CD4-positive, alpha-beta T cell (primary cell): ENCODE results near the gene NR3C1. TPM values are rescaled to one million over a fixed set of nuclear protein-coding genes. Genes with fewer than 3 reads are reported as not detected.

Experiments used
- ATAC-seq: fragments of 200-7000 bp; cut with Tn5 transposase; one replicate; pipeline ENCODE4 v1.10.0; 2022; ENCODE audit warnings: mild to moderate bottlenecking; ENCODE audit not compliant: poor library complexity
- CTCF ChIA-PET: fragments of 350-600 bp; sonication (Branson Sonifier 250); formaldehyde crosslinking; loops from one replicate; lab custom pipeline; 2021; ENCODE audit warnings: antibody characterized with exemption, inconsistent platforms; lab: Charles Lee
- POLR2A ChIA-PET: fragments of 350-600 bp; sonication (Branson Sonifier 250); formaldehyde crosslinking; loops from one replicate; lab custom pipeline; 2021; ENCODE audit warnings: antibody characterized with exemption, inconsistent platforms; lab: Charles Lee
- DNase-seq, 14 experiments: peaks; one replicate each; pipeline ENCODE4 v3.0.0-alpha.2; 2013 to 2020; ENCODE audit warnings: mixed read lengths in 2 of 14
- H3K27ac ChIP-seq, 2 donors: one replicate each; pipeline versions ENCODE4 v1.5.1 to v1.7.0; 2013; ENCODE audit warnings: low read length in 2 of 2, low read depth in 1 of 2, mild to moderate bottlenecking in 1 of 2
- H3K27me3 ChIP-seq, 2 experiments: 1 replicate in 1 of 2; 2 replicates in 1 of 2; pipeline versions ENCODE4 v1.6.1 to v1.7.0; 2013; ENCODE audit warnings: low read length in 2 of 2, control low read depth in 1 of 2, mild to moderate bottlenecking in 1 of 2, moderate library complexity in 1 of 2; ENCODE audit not compliant: insufficient read depth in 2 of 2, control insufficient read depth in 1 of 2
- H3K36me3 ChIP-seq: one replicate; pipeline ENCODE4 v1.6.1; 2013; ENCODE audit warnings: low read length, control low read depth; ENCODE audit not compliant: insufficient read depth
- H3K4me1 ChIP-seq: one replicate; pipeline ENCODE4 v1.6.1; 2013; ENCODE audit warnings: low read length, control low read depth; ENCODE audit not compliant: insufficient read depth
- H3K4me3 ChIP-seq: one replicate; pipeline ENCODE4 v1.5.1; 2013; ENCODE audit warnings: mild to moderate bottlenecking, low read length, moderate library complexity
- H3K9me3 ChIP-seq, 2 experiments: 1 replicate in 1 of 2; 2 replicates in 1 of 2; pipeline versions ENCODE4 v1.6.1 to v1.7.0; 2013; ENCODE audit warnings: low read length in 2 of 2, mild to moderate bottlenecking in 2 of 2, control low read depth in 1 of 2, moderate library complexity in 1 of 2; ENCODE audit not compliant: control insufficient read depth in 1 of 2, insufficient read depth in 1 of 2
- H3K27ac Mint-ChIP-seq: one replicate; pipeline ENCODE4 v1.8.0; 2020; ENCODE audit warnings: mixed read lengths
- H3K27me3 Mint-ChIP-seq: one replicate; pipeline ENCODE4 v1.8.0; 2021; ENCODE audit warnings: mixed read lengths
- H3K36me3 Mint-ChIP-seq: one replicate; pipeline ENCODE4 v1.8.0; 2021; ENCODE audit warnings: low read depth, mixed read lengths
- H3K4me1 Mint-ChIP-seq: one replicate; pipeline ENCODE4 v1.8.0; 2021; ENCODE audit warnings: low read depth, mixed read lengths
- H3K4me3 Mint-ChIP-seq: one replicate; pipeline ENCODE4 v1.8.0; 2020; ENCODE audit warnings: mild to moderate bottlenecking, mixed read lengths
- H3K9me3 Mint-ChIP-seq: one replicate; pipeline ENCODE4 v1.8.0; 2020; ENCODE audit warnings: mixed read lengths
- intact Hi-C, 2 experiments: fragments of 100-400 bp; cut with DNase I in 1 of 2; cut with micrococcal nuclease in 1 of 2; formaldehyde crosslinking; loops; one replicate each; pipeline versions ENCODE4 v1.15.1 to v1.9.0; 2023 to 2025; cut with DNase I, micrococcal nuclease
- total RNA-seq, 174 experiments: library from RNA in 2 of 174; stranded (reverse) in 2 of 174; gene quantifications; one replicate each; pipeline ENCODE4 v1.2.3 and lab custom pipeline; 2021 to 2026
- TF ChIP-seq, protein P1 (sequence below): fragments of 200-600 bp; IDR thresholded peaks from one replicate; pipeline ENCODE4 v1.8.0; 2022; ENCODE audit warnings: antibody characterized with exemption, mild to moderate bottlenecking

Gene NR3C1
- total RNA-seq, 2 experiments from 2014 or later = 168 to 191 TPM

DNA sequence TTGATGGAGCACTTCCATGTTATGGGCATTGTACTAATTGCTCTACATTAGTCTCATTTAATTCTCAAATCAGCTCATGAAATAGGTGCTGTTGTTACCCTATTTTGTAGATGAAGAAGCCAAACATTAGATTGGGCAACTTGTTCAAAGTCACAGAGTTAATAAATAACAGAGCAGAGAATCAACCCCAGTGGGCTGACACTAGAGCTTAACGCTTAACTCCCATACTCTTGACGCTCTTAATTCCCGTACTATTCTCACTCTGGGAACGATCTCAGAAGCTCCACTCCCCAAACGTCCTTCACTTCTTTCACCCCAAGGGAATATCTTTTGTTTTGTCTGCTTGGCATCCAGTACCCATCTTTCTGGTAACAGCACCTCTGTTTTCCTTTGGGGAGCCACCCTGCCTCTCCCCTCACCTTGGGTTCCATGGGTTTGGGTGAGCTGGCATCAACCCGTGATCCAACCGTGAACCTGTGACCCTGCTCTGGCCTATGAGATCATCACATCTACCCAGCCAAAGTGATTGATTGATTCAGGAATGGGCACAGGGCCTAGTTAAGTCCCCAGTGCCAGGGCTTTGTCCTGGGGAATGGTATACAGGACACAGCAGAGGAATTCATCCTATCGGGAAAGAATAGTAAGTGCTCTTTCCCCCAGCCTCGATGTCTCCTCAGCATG lies 169.2 kb downstream of the NR3C1 start:
- ChIA-PET CTCF (no interaction called here), POLR2A (no interaction called here)
- TF ChIP-seq, protein P1, sequence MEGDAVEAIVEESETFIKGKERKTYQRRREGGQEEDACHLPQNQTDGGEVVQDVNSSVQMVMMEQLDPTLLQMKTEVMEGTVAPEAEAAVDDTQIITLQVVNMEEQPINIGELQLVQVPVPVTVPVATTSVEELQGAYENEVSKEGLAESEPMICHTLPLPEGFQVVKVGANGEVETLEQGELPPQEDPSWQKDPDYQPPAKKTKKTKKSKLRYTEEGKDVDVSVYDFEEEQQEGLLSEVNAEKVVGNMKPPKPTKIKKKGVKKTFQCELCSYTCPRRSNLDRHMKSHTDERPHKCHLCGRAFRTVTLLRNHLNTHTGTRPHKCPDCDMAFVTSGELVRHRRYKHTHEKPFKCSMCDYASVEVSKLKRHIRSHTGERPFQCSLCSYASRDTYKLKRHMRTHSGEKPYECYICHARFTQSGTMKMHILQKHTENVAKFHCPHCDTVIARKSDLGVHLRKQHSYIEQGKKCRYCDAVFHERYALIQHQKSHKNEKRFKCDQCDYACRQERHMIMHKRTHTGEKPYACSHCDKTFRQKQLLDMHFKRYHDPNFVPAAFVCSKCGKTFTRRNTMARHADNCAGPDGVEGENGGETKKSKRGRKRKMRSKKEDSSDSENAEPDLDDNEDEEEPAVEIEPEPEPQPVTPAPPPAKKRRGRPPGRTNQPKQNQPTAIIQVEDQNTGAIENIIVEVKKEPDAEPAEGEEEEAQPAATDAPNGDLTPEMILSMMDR = no peak
- Histone ChIP-seq H3K36me3 (no peaks in the 10 kb centered on the region), H3K4me3 (no peak overlapping the region), H3K9me3 (no peaks in the 10 kb centered on the region), H3K4me1 (peaks cover 13% of the 10 kb centered on the region), H3K27me3 (no peaks in the 10 kb centered on the region), H3K27ac (no peak overlapping the region)
- intact Hi-C loops = loop anchor here in 1 of 2 experiments (10.0 kb wide), 1 partner anchor 960 kb away; no protein-coding TSS in a partner anchor
- ATAC-seq (no peak), DNase-seq (no peak)
- H3K9me3 Mint-ChIP-seq = no peaks in the 10 kb centered on the region
- peaks cover 19% of the 10 kb centered on the region for H3K4me1 Mint-ChIP-seq
- no peaks in the 10 kb centered on the region for H3K36me3 Mint-ChIP-seq
- H3K27me3 Mint-ChIP-seq = no peaks in the 10 kb centered on the region
- H3K27ac Mint-ChIP-seq = no peak overlapping the region
- H3K4me3 Mint-ChIP-seq = no peak overlapping the region

DNA sequence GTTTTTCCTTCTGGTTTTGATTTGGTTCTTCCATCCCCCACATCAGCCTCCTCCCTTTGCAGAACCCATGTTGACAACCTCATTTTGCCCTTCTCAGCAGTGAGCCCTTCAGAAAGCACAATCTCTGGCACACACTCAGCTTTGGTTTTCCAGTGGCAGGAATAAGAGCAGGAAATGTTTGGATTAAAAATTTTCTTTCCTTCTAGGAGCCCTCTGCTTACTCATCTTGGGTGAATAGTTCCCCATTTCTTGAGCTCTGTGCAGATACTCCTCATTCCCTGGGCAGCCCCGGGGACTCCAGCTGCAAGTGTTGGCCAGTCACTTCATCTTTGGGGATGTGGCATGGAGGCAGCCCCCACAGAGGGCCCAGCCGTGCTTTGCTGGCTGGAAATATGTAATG lies 170.5 kb downstream of the NR3C1 start:
- Histone ChIP-seq H3K27me3 (no peaks in the 10 kb centered on the region), H3K9me3 (no peaks in the 10 kb centered on the region), H3K4me1 (peaks cover 18% of the 10 kb centered on the region), H3K4me3 (no peak overlapping the region), H3K36me3 (no peaks in the 10 kb centered on the region), H3K27ac (no peak overlapping the region)
- H3K27ac Mint-ChIP-seq = no peak overlapping the region
- H3K4me3 Mint-ChIP-seq = no peak overlapping the region
- ATAC-seq (no peak), DNase-seq (no peak)
- POLR2A ChIA-PET = no interaction called here
- no peaks in the 10 kb centered on the region for H3K36me3 Mint-ChIP-seq
- intact Hi-C loops = loop anchor here in 1 of 2 experiments (10.0 kb wide), 1 partner anchor 962 kb away; no protein-coding TSS in a partner anchor
- H3K4me1 Mint-ChIP-seq = peaks cover 30% of the 10 kb centered on the region
- TF ChIP-seq, protein P1 = no peak
- no peaks in the 10 kb centered on the region for H3K9me3 Mint-ChIP-seq
- CTCF ChIA-PET = interaction anchor here (0.7 kb wide), 1 partner anchor 23 kb away, joined by 3 read pairs; no protein-coding TSS in a partner anchor
- H3K27me3 Mint-ChIP-seq = no peaks in the 10 kb centered on the region

DNA sequence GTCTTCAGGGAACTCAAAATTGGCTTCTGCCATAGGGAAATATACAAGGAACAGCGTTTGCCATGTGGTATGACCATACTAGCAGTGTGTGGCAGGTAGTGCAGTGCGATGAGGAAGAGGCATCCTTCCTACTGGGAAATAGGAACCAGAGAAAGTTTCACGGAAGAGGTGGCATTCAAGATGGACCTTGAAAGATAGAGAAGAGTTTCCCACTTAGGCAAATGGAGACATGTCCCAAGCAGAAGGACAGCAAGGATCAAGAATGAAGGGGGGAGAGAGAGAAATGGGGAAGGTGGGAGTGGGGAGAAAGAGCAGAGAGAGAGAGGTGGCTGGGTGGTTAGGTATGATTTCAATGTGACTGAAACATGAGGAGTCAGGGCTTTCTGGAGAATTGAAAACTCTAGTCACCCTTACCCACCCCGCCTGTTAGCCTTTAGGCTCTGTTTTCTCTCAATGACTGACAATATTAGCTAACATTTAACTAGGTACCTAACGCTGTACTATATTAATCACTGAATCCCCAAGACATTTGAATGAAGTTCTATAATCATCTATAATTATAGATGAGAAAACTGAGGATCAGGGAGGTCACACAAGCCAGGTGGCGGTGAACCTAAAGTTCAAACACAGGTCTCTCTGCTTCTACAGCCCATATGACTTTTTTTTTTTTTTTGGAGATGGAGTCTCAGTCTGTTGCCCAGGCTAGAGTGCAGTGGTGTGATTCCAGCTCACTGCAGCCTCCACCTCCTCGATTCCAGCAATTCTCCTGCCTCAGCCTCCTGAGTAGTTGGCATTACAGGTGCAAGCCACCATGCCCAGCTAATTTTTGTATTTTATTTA lies 171.3 kb downstream of the NR3C1 start:
- H3K27ac Mint-ChIP-seq = no peak overlapping the region
- Histone ChIP-seq H3K4me3 (no peak overlapping the region), H3K4me1 (peaks cover 18% of the 10 kb centered on the region), H3K36me3 (no peaks in the 10 kb centered on the region), H3K27me3 (no peaks in the 10 kb centered on the region), H3K9me3 (no peaks in the 10 kb centered on the region), H3K27ac (no peak overlapping the region)
- ChIA-PET POLR2A (no interaction called here), CTCF (interaction anchor here (0.7 to 1.1 kb wide), 2 partner anchors 11 to 24 kb away, joined by 3 read pairs; no protein-coding TSS in a partner anchor)
- intact Hi-C loops = loop anchor here in 1 of 2 experiments (10.0 kb wide), 1 partner anchor 963 kb away; no protein-coding TSS in a partner anchor
- no peak overlapping the region for H3K4me3 Mint-ChIP-seq
- ATAC-seq (no peak), DNase-seq (no peak)
- no peaks in the 10 kb centered on the region for H3K9me3 Mint-ChIP-seq
- H3K27me3 Mint-ChIP-seq = no peaks in the 10 kb centered on the region
- no peaks in the 10 kb centered on the region for H3K36me3 Mint-ChIP-seq
- TF ChIP-seq, protein P1 = no peak
- peaks cover 34% of the 10 kb centered on the region for H3K4me1 Mint-ChIP-seq
